Activated B cell treated with CpG ODN at 0.5 μM for 24 hours (primary cell): ENCODE results near the gene NGB. TPM values are rescaled to one million over a fixed set of nuclear protein-coding genes. Genes with fewer than 3 reads are reported as not detected.
"Not testable (repeated sequence)": the region's sequence is repeated elsewhere in the genome, so short reads cannot be mapped to it uniquely, and the experiment has no call there.

Experiments used
- ATAC-seq: fragments of 200-7000 bp; cut with Tn5 transposase; one replicate; pipeline ENCODE4 v1.10.0; 2021; ENCODE audit warnings: low read depth, mild to moderate bottlenecking, moderate library complexity
- CTCF ChIA-PET: fragments of 350-600 bp; sonication (Branson Sonifier 250); formaldehyde crosslinking; loops from one replicate; lab custom pipeline; 2021; ENCODE audit warnings: antibody characterized with exemption; lab: Charles Lee
- POLR2A ChIA-PET: fragments of 350-600 bp; sonication (Branson Sonifier 250); formaldehyde crosslinking; loops from one replicate; lab custom pipeline; 2021; ENCODE audit warnings: antibody characterized with exemption; lab: Charles Lee
- DNase-seq: peaks from one replicate; pipeline ENCODE4 v3.0.0; 2022
- H3K27ac Mint-ChIP-seq: one replicate; pipeline ENCODE4 v1.8.0; 2020; ENCODE audit warnings: mixed read lengths
- H3K27me3 Mint-ChIP-seq: one replicate; pipeline ENCODE4 v1.8.0; 2021; ENCODE audit warnings: mixed read lengths
- H3K36me3 Mint-ChIP-seq: one replicate; pipeline ENCODE4 v1.8.0; 2021; ENCODE audit warnings: low read depth, mixed read lengths
- H3K4me1 Mint-ChIP-seq: one replicate; pipeline ENCODE4 v1.8.0; 2021; ENCODE audit warnings: mixed read lengths
- H3K4me3 Mint-ChIP-seq: one replicate; pipeline ENCODE4 v1.8.0; 2020; ENCODE audit warnings: mild to moderate bottlenecking, mixed read lengths
- H3K9me3 Mint-ChIP-seq: one replicate; pipeline ENCODE4 v1.8.0; 2020; ENCODE audit warnings: mixed read lengths
- CTCF ChIP-seq: fragments of 200-600 bp; IDR thresholded peaks from one replicate; pipeline ENCODE4 v1.8.0; 2022; ENCODE audit warnings: antibody characterized with exemption, mild to moderate bottlenecking
- intact Hi-C: fragments of 100-400 bp; cut with micrococcal nuclease; formaldehyde crosslinking; loops from one replicate; pipeline ENCODE4 v1.15.1; 2024
- total RNA-seq: library from RNA; stranded (reverse); gene quantifications from 2 replicates; pipeline ENCODE4 v1.2.3, GENCODE V29; 2022

The NGB gene
- total RNA-seq, 1 donor from 2014 or later: not detected

- intact Hi-C loops: no loop called here
- no peak for TF ChIP-seq CTCF
- ChIA-PET POLR2A (no interaction called here), CTCF (interaction anchor here (2.6 kb wide), 1 partner anchor 32 kb away, joined by 7 read pairs; no protein-coding TSS in a partner anchor)
- no peaks in the 10 kb centered on the region for H3K4me1 Mint-ChIP-seq
- no peak overlapping the region for H3K4me3 Mint-ChIP-seq
- no peak overlapping the region for H3K27ac Mint-ChIP-seq
- ATAC-seq (no peak), DNase-seq (no peak)
- H3K36me3 Mint-ChIP-seq: peaks cover 65% of the 10 kb centered on the region
- no peaks in the 10 kb centered on the region for H3K9me3 Mint-ChIP-seq
- H3K27me3 Mint-ChIP-seq: no peaks in the 10 kb centered on the region
These were observed 13.1 kb upstream of the NGB start for GRCh38 chr14:77284066-77284465.

GRCh38 chr14:77281852-77282410, 10.9 kb upstream of the NGB start:
- ChIA-PET POLR2A (no interaction called here), CTCF (interaction anchor here (2.6 kb wide), 1 partner anchor 34 kb away, joined by 7 read pairs; no protein-coding TSS in a partner anchor)
- no peak for TF ChIP-seq CTCF
- DNase-seq: no peak
- H3K27ac Mint-ChIP-seq: no peak overlapping the region
- no peak overlapping the region for H3K4me3 Mint-ChIP-seq
- no peak for ATAC-seq
- no peaks in the 10 kb centered on the region for H3K27me3 Mint-ChIP-seq
- H3K36me3 Mint-ChIP-seq: peaks cover 58% of the 10 kb centered on the region
- no peaks in the 10 kb centered on the region for H3K9me3 Mint-ChIP-seq
- intact Hi-C loops: no loop called here
- H3K4me1 Mint-ChIP-seq: no peaks in the 10 kb centered on the region

GRCh38 chr14:77280921-77281320, 9.9 kb upstream of the NGB start:
- H3K4me3 Mint-ChIP-seq, intact Hi-C loops, CTCF ChIA-PET, H3K27me3 Mint-ChIP-seq, H3K27ac Mint-ChIP-seq, H3K4me1 Mint-ChIP-seq, ATAC-seq, DNase-seq, H3K9me3 Mint-ChIP-seq, POLR2A ChIA-PET: not testable (repeated sequence)
- H3K36me3 Mint-ChIP-seq: peaks cover 48% of the 10 kb centered on the region

- Mint-ChIP-seq H3K4me1 (no peaks in the 10 kb centered on the region), H3K9me3 (no peaks in the 10 kb centered on the region), H3K27ac (no peak overlapping the region), H3K27me3 (no peaks in the 10 kb centered on the region), H3K36me3 (peaks cover 36% of the 10 kb centered on the region), H3K4me3 (no peak overlapping the region)
- CTCF ChIA-PET: no interaction called here
- ATAC-seq (no peak), DNase-seq (no peak)
- intact Hi-C loops: no loop called here
- POLR2A ChIA-PET: no interaction called here
- no peak for TF ChIP-seq CTCF
These were observed 8.7 kb upstream of the NGB start for GRCh38 chr14:77279719-77280118.

GRCh38 chr14:77278461-77279230, 7.6 kb upstream of the NGB start:
- Mint-ChIP-seq H3K4me3 (no peak overlapping the region), H3K4me1 (no peaks in the 10 kb centered on the region), H3K27ac (no peak overlapping the region), H3K27me3 (no peaks in the 10 kb centered on the region), H3K36me3 (peaks cover 27% of the 10 kb centered on the region), H3K9me3 (no peaks in the 10 kb centered on the region)
- CTCF ChIA-PET: no interaction called here
- TF ChIP-seq CTCF: no peak
- intact Hi-C loops: no loop called here
- ATAC-seq (no peak), DNase-seq (no peak)
- POLR2A ChIA-PET: no interaction called here
